ENCODE results near the gene AHCYL1. TPM values are rescaled to one million over a fixed set of nuclear protein-coding genes. Genes with fewer than 3 reads are reported as not detected.

Gene AHCYL1
- total RNA-seq, 1 experiment from 2014 or later: 92.0 TPM

- ChIA-PET CTCF (interaction anchor here (1.9 kb wide), 1 partner anchor 32 kb away, joined by 10 read pairs; no protein-coding TSS in a partner anchor), POLR2A (no interaction called here), RAD21 (ENCODE audit: low non-redundant PET in 1 of 2, low total read pairs in 2 of 2, uncharacterized antibody in 2 of 2, unreplicated experiment in 2 of 2) (no interaction called here)
- no peaks in the 10 kb centered on the region for H4K20me1 ChIP-seq (ENCODE audit: insufficient read depth)
- TF ChIP-seq EZH2phosphoT487 (IDR thresholded peaks at IDR 0.05; ENCODE audit: borderline replicate concordance): no peak
- TF ChIP-seq RAD21 (IDR thresholded peaks at IDR 0.05; ENCODE audit: low read depth): no peak
- TF ChIP-seq YY1 (IDR thresholded peaks at IDR 0.05; ENCODE audit: extremely low read depth, insufficient replicate concordance, low read depth, low read length): no peak
- no peak for TF ChIP-seq MAX (IDR thresholded peaks at IDR 0.05)
- no peak for TF ChIP-seq SRF (IDR thresholded peaks at IDR 0.05; ENCODE audit: low read depth)
- intact Hi-C loops (cut with micrococcal nuclease): no loop called here
- H3K4me1 ChIP-seq (ENCODE audit: control insufficient read depth in 1 of 2, insufficient read depth in 2 of 2, low read length in 2 of 2): no peaks in the 10 kb centered on the region
- H3K4me2 ChIP-seq (ENCODE audit: low read length): no peak overlapping the region
- no TSS peak for BruUV-seq (replicated peaks)
- H3K9ac ChIP-seq (ENCODE audit: low read length): no peak overlapping the region
- no peaks in the 10 kb centered on the region for H3K9me2 ChIP-seq (ENCODE audit: insufficient read depth)
- no peak overlapping the region for H2AFZ ChIP-seq (ENCODE audit: low read depth, low read length, poor library complexity, severe bottlenecking)
- no peaks in the 10 kb centered on the region for H3K9me3 ChIP-seq (ENCODE audit: control insufficient read depth in 1 of 2, insufficient read depth in 1 of 2, low read depth in 1 of 2, low read length in 2 of 2)
- H3K79me2 ChIP-seq (ENCODE audit: insufficient read depth, low read length): no peaks in the 10 kb centered on the region
- DNase-seq (ENCODE audit: low read depth, low spot score) (no peak), ATAC-seq (no peak)
- H3K27ac ChIP-seq (ENCODE audit: low read depth, low read length): no peak overlapping the region
- peaks cover 6% of the 10 kb centered on the region in 2 experiments; a peak in 2 of 4 replicates for H3K36me3 ChIP-seq (ENCODE audit: control insufficient read depth in 1 of 2, insufficient read depth in 2 of 2, low read length in 2 of 2)
- no peak overlapping the region for H3K4me3 ChIP-seq (replicated peaks in 1 of 2; ENCODE audit: low read depth in 1 of 2, low read length in 2 of 2)
- H3K27me3 ChIP-seq (ENCODE audit: insufficient read depth, low read length): no peaks in the 10 kb centered on the region
Observed at GRCh38 chr1:110061341-110061740, 76.8 kb downstream of the AHCYL1 start.

GRCh38 chr1:110062612-110063011 is 78.0 kb downstream of the AHCYL1 start:
- TF ChIP-seq CEBPB (IDR thresholded peaks at IDR 0.05; ENCODE audit: low read depth): no peak
- TF ChIP-seq, protein P1, sequence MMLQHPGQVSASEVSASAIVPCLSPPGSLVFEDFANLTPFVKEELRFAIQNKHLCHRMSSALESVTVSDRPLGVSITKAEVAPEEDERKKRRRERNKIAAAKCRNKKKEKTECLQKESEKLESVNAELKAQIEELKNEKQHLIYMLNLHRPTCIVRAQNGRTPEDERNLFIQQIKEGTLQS (IDR thresholded peaks at IDR 0.05): no peak
- TF ChIP-seq ZFX (IDR thresholded peaks at IDR 0.05): no peak
- no peak for TF ChIP-seq SIN3A (IDR thresholded peaks at IDR 0.05; ENCODE audit: low read depth)
- TF ChIP-seq ZNF274 (IDR thresholded peaks at IDR 0.05; ENCODE audit: low read depth, low read length): no peak
- TF ChIP-seq ELF1 (IDR thresholded peaks at IDR 0.05; ENCODE audit: borderline replicate concordance, low read depth): no peak
- TF ChIP-seq YY1 (IDR thresholded peaks at IDR 0.05; ENCODE audit: extremely low read depth, insufficient replicate concordance, low read depth, low read length): no peak
- TF ChIP-seq REST (IDR thresholded peaks at IDR 0.05; ENCODE audit: low read depth): no peak
- TF ChIP-seq EGR1 (IDR thresholded peaks at IDR 0.05; ENCODE audit: low read depth): no peak
- no peak for TF ChIP-seq JUND (IDR thresholded peaks at IDR 0.05)
- TF ChIP-seq CBX3 (IDR thresholded peaks at IDR 0.05; ENCODE audit: low read depth): no peak
- TF ChIP-seq FOSL1 (IDR thresholded peaks at IDR 0.05; ENCODE audit: low read depth): no peak
- TF ChIP-seq SP1 (IDR thresholded peaks at IDR 0.05; ENCODE audit: low read depth): no peak
- no peak overlapping the region for H3K27ac ChIP-seq (ENCODE audit: low read depth, low read length)
- 0 out of 4 replicates have a peak, but pooled peaks cover 0 to 2% of the 10 kb centered on the region in 2 experiments for H3K36me3 ChIP-seq (ENCODE audit: control insufficient read depth in 1 of 2, insufficient read depth in 2 of 2, low read length in 2 of 2)
- DNase-seq (ENCODE audit: low read depth, low spot score) (no peak), ATAC-seq (no peak)
- no peaks in the 10 kb centered on the region for H3K4me1 ChIP-seq (ENCODE audit: control insufficient read depth in 1 of 2, insufficient read depth in 2 of 2, low read length in 2 of 2)
- BruUV-seq (replicated peaks): no TSS peak
- ChIA-PET RAD21 (ENCODE audit: low non-redundant PET in 1 of 2, low total read pairs in 2 of 2, uncharacterized antibody in 2 of 2, unreplicated experiment in 2 of 2) (no interaction called here), POLR2A (no interaction called here), CTCF (no interaction called here)
- no peaks in the 10 kb centered on the region for H3K27me3 ChIP-seq (ENCODE audit: insufficient read depth, low read length)
- no peaks in the 10 kb centered on the region for H4K20me1 ChIP-seq (ENCODE audit: insufficient read depth)
- no peaks in the 10 kb centered on the region for H3K79me2 ChIP-seq (ENCODE audit: insufficient read depth, low read length)
- no peaks in the 10 kb centered on the region for H3K9me3 ChIP-seq (ENCODE audit: control insufficient read depth in 1 of 2, insufficient read depth in 1 of 2, low read depth in 1 of 2, low read length in 2 of 2)
- intact Hi-C loops (cut with micrococcal nuclease): no loop called here
- H3K9me2 ChIP-seq (ENCODE audit: insufficient read depth): no peaks in the 10 kb centered on the region
- no peak overlapping the region for H3K4me3 ChIP-seq (replicated peaks in 1 of 2; ENCODE audit: low read depth in 1 of 2, low read length in 2 of 2)
- no peak overlapping the region for H3K4me2 ChIP-seq (ENCODE audit: low read length)
- no peak overlapping the region for H2AFZ ChIP-seq (ENCODE audit: low read depth, low read length, poor library complexity, severe bottlenecking)
- H3K9ac ChIP-seq (ENCODE audit: low read length): no peak overlapping the region
